WTC11 (cell line): ENCODE measurements around the gene FAM25A.

Experiments
- CREB1 ChIP-seq: sonication (generic); formaldehyde crosslinking; IDR thresholded peaks from 2 replicates; pipeline ENCODE4 v1.8.0; 2023; ENCODE audit warnings: mild to moderate bottlenecking, missing genetic modification reagents
- TF ChIP-seq, protein P1 (sequence below): fragments of 250-450 bp; sonication (Bioruptor Pico); IDR thresholded peaks from 2 replicates; pipeline ENCODE4 v1.9.0; 2021; ENCODE audit warnings: mild to moderate bottlenecking, borderline replicate concordance
- TF ChIP-seq, protein P2 (sequence below): fragments of 200-600 bp; IDR thresholded peaks from 2 replicates; pipeline ENCODE4 v1.8.0; 2022; ENCODE audit warnings: antibody characterized with exemption
- TF ChIP-seq, protein P3 (sequence below): sonication (generic); formaldehyde crosslinking; IDR thresholded peaks from 2 replicates; pipeline ENCODE4 v1.8.0; 2023; ENCODE audit warnings: missing genetic modification reagents

GRCh38 chr10:86970982-86971231, 49.2 kb upstream of the FAM25A start:
- TF ChIP-seq CREB1, result no peak
- TF ChIP-seq, protein P1, sequence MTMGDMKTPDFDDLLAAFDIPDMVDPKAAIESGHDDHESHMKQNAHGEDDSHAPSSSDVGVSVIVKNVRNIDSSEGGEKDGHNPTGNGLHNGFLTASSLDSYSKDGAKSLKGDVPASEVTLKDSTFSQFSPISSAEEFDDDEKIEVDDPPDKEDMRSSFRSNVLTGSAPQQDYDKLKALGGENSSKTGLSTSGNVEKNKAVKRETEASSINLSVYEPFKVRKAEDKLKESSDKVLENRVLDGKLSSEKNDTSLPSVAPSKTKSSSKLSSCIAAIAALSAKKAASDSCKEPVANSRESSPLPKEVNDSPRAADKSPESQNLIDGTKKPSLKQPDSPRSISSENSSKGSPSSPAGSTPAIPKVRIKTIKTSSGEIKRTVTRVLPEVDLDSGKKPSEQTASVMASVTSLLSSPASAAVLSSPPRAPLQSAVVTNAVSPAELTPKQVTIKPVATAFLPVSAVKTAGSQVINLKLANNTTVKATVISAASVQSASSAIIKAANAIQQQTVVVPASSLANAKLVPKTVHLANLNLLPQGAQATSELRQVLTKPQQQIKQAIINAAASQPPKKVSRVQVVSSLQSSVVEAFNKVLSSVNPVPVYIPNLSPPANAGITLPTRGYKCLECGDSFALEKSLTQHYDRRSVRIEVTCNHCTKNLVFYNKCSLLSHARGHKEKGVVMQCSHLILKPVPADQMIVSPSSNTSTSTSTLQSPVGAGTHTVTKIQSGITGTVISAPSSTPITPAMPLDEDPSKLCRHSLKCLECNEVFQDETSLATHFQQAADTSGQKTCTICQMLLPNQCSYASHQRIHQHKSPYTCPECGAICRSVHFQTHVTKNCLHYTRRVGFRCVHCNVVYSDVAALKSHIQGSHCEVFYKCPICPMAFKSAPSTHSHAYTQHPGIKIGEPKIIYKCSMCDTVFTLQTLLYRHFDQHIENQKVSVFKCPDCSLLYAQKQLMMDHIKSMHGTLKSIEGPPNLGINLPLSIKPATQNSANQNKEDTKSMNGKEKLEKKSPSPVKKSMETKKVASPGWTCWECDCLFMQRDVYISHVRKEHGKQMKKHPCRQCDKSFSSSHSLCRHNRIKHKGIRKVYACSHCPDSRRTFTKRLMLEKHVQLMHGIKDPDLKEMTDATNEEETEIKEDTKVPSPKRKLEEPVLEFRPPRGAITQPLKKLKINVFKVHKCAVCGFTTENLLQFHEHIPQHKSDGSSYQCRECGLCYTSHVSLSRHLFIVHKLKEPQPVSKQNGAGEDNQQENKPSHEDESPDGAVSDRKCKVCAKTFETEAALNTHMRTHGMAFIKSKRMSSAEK (CRISPR knock-in tag), result no peak
- TF ChIP-seq, protein P2, sequence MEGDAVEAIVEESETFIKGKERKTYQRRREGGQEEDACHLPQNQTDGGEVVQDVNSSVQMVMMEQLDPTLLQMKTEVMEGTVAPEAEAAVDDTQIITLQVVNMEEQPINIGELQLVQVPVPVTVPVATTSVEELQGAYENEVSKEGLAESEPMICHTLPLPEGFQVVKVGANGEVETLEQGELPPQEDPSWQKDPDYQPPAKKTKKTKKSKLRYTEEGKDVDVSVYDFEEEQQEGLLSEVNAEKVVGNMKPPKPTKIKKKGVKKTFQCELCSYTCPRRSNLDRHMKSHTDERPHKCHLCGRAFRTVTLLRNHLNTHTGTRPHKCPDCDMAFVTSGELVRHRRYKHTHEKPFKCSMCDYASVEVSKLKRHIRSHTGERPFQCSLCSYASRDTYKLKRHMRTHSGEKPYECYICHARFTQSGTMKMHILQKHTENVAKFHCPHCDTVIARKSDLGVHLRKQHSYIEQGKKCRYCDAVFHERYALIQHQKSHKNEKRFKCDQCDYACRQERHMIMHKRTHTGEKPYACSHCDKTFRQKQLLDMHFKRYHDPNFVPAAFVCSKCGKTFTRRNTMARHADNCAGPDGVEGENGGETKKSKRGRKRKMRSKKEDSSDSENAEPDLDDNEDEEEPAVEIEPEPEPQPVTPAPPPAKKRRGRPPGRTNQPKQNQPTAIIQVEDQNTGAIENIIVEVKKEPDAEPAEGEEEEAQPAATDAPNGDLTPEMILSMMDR, result no peak
- TF ChIP-seq, protein P3, sequence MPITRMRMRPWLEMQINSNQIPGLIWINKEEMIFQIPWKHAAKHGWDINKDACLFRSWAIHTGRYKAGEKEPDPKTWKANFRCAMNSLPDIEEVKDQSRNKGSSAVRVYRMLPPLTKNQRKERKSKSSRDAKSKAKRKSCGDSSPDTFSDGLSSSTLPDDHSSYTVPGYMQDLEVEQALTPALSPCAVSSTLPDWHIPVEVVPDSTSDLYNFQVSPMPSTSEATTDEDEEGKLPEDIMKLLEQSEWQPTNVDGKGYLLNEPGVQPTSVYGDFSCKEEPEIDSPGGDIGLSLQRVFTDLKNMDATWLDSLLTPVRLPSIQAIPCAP (CRISPR knock-in tag), result 0 out of 2 replicates have a peak, but pooled peaks have one; percentile 43
